ENCODE results near the gene COMMD2. TPM values are rescaled to one million over a fixed set of nuclear protein-coding genes. Genes with fewer than 3 reads are reported as not detected.

COMMD2 gene
- total and polyA plus RNA-seq, 2 experiments from 2014 or later, result 33.8 to 69.3 TPM

- Histone ChIP-seq H3K27me3 (replicated peaks; ENCODE audit: insufficient read depth) (no peaks in the 10 kb centered on the region), H4K20me1 (ENCODE audit: insufficient read depth) (no peaks in the 10 kb centered on the region), H3K4me2 (ENCODE audit: unreplicated experiment) (peak overlapping the region; percentile 3), H3K9me2 (ENCODE audit: insufficient read depth) (no peaks in the 10 kb centered on the region), H2AFZ (no peak overlapping the region), H3K9ac (no peak overlapping the region), H3K9me3 (ENCODE audit: low read depth) (no peaks in the 10 kb centered on the region), H3K4me1 (ENCODE audit: insufficient read depth) (peaks cover 37% of the 10 kb centered on the region), H3K36me3 (ENCODE audit: low read depth) (no peaks in the 10 kb centered on the region), H3F3A (ENCODE audit: insufficient read depth) (peaks cover 40% of the 10 kb centered on the region), H3K27ac (no peak overlapping the region), H3K4me3 (no peak overlapping the region), H3K79me2 (ENCODE audit: insufficient read depth) (no peaks in the 10 kb centered on the region)
- TF ChIP-seq EZH2phosphoT487 (IDR thresholded peaks at IDR 0.05; ENCODE audit: insufficient read depth, low read depth), result no peak
- no peak for TF ChIP-seq EZH2 (IDR thresholded peaks at IDR 0.05; ENCODE audit: insufficient read depth, poor library complexity, severe bottlenecking)
- DNase-seq, result no peak
- in situ Hi-C loops (cut with MboI), result no loop called here
Measured at GRCh38 chr3:149705416-149705815, 46.9 kb downstream of the COMMD2 start.

GRCh38 chr3:149703466-149703865, 48.8 kb downstream of the COMMD2 start:
- no peaks in the 10 kb centered on the region for H3K9me2 ChIP-seq (ENCODE audit: insufficient read depth)
- H3K4me1 ChIP-seq (ENCODE audit: insufficient read depth), result peaks cover 37% of the 10 kb centered on the region
- H3K27me3 ChIP-seq (replicated peaks; ENCODE audit: insufficient read depth), result no peaks in the 10 kb centered on the region
- no peak for TF ChIP-seq EZH2 (IDR thresholded peaks at IDR 0.05; ENCODE audit: insufficient read depth, poor library complexity, severe bottlenecking)
- TF ChIP-seq EZH2phosphoT487 (IDR thresholded peaks at IDR 0.05; ENCODE audit: insufficient read depth, low read depth), result no peak
- no peaks in the 10 kb centered on the region for H3K9me3 ChIP-seq (ENCODE audit: low read depth)
- peaks cover 40% of the 10 kb centered on the region for H3F3A ChIP-seq (ENCODE audit: insufficient read depth)
- H3K4me3 ChIP-seq, result peak overlapping the region; percentile 26; the same call in 1 of the 2 replicates
- WGBS, 2 experiments (ENCODE audit: low coverage in 1 of 2, low lambda C conversion rate in 2 of 2, missing lambda C conversion rate in 2 of 2), result 2 to 8% methylated on average over 2 of the region's 2 CpGs
- H3K79me2 ChIP-seq (ENCODE audit: insufficient read depth), result no peaks in the 10 kb centered on the region
- H3K4me2 ChIP-seq (ENCODE audit: unreplicated experiment), result peak overlapping the region; percentile 32
- H3K36me3 ChIP-seq (ENCODE audit: low read depth), result no peaks in the 10 kb centered on the region
- in situ Hi-C loops (cut with MboI), result no loop called here
- peak overlapping the region; percentile 73 for H3K9ac ChIP-seq
- H3K27ac ChIP-seq, result peak overlapping the region; percentile 94
- peak; percentile 82 for DNase-seq
- peak overlapping the region; percentile 68 for H2AFZ ChIP-seq
- H4K20me1 ChIP-seq (ENCODE audit: insufficient read depth), result no peaks in the 10 kb centered on the region

GRCh38 chr3:149702691-149703441, 49.4 kb downstream of the COMMD2 start:
- WGBS, 2 experiments (ENCODE audit: low coverage in 1 of 2, low lambda C conversion rate in 2 of 2, missing lambda C conversion rate in 2 of 2), result 0% methylated on average over 4 of the region's 4 CpGs
- H3K36me3 ChIP-seq (ENCODE audit: low read depth), result no peaks in the 10 kb centered on the region
- H4K20me1 ChIP-seq (ENCODE audit: insufficient read depth), result no peaks in the 10 kb centered on the region
- no peaks in the 10 kb centered on the region for H3K9me3 ChIP-seq (ENCODE audit: low read depth)
- in situ Hi-C loops (cut with MboI), result no loop called here
- peak overlapping the region; percentile 68 for H2AFZ ChIP-seq
- H3K79me2 ChIP-seq (ENCODE audit: insufficient read depth), result no peaks in the 10 kb centered on the region
- peak; percentile 97 for DNase-seq
- H3F3A ChIP-seq (ENCODE audit: insufficient read depth), result peaks cover 40% of the 10 kb centered on the region
- no peaks in the 10 kb centered on the region for H3K27me3 ChIP-seq (replicated peaks; ENCODE audit: insufficient read depth)
- peaks cover 37% of the 10 kb centered on the region for H3K4me1 ChIP-seq (ENCODE audit: insufficient read depth)
- peak overlapping the region; percentile 35 for H3K4me3 ChIP-seq
- H3K9me2 ChIP-seq (ENCODE audit: insufficient read depth), result no peaks in the 10 kb centered on the region
- TF ChIP-seq EZH2phosphoT487 (IDR thresholded peaks at IDR 0.05; ENCODE audit: insufficient read depth, low read depth) (no peak), EZH2 (IDR thresholded peaks at IDR 0.05; ENCODE audit: insufficient read depth, poor library complexity, severe bottlenecking) (no peak)
- peak overlapping the region; percentile 94 for H3K27ac ChIP-seq
- H3K9ac ChIP-seq, result peak overlapping the region; percentile 73
- H3K4me2 ChIP-seq (ENCODE audit: unreplicated experiment), result peak overlapping the region; percentile 97

- DNase-seq, result no peak
- H3K79me2 ChIP-seq (ENCODE audit: insufficient read depth), result no peaks in the 10 kb centered on the region
- no peaks in the 10 kb centered on the region for H3K9me2 ChIP-seq (ENCODE audit: insufficient read depth)
- H3F3A ChIP-seq (ENCODE audit: insufficient read depth), result peaks cover 40% of the 10 kb centered on the region
- H3K27ac ChIP-seq, result peak overlapping the region; percentile 94
- H3K4me3 ChIP-seq, result peak overlapping the region; percentile 65
- peaks cover 37% of the 10 kb centered on the region for H3K4me1 ChIP-seq (ENCODE audit: insufficient read depth)
- 25 to 37% methylated on average over 1 of the region's 1 CpG for WGBS, 2 experiments (ENCODE audit: low coverage in 1 of 2, low lambda C conversion rate in 2 of 2, missing lambda C conversion rate in 2 of 2)
- peak overlapping the region; percentile 89 for H2AFZ ChIP-seq
- TF ChIP-seq EZH2 (IDR thresholded peaks at IDR 0.05; ENCODE audit: insufficient read depth, poor library complexity, severe bottlenecking) (no peak), EZH2phosphoT487 (IDR thresholded peaks at IDR 0.05; ENCODE audit: insufficient read depth, low read depth) (no peak)
- H3K9ac ChIP-seq, result peak overlapping the region; percentile 73
- no peaks in the 10 kb centered on the region for H4K20me1 ChIP-seq (ENCODE audit: insufficient read depth)
- peak overlapping the region; percentile 97 for H3K4me2 ChIP-seq (ENCODE audit: unreplicated experiment)
- no peaks in the 10 kb centered on the region for H3K9me3 ChIP-seq (ENCODE audit: low read depth)
- no peaks in the 10 kb centered on the region for H3K36me3 ChIP-seq (ENCODE audit: low read depth)
- no peaks in the 10 kb centered on the region for H3K27me3 ChIP-seq (replicated peaks; ENCODE audit: insufficient read depth)
- in situ Hi-C loops (cut with MboI), result no loop called here
Measured at GRCh38 chr3:149701977-149702350, 50.3 kb downstream of the COMMD2 start.

All from GM23248 (cell line).